Measurements from ENCODE around the gene TRIM63.

GRCh38 chr1:26057189-26057588 is 10.2 kb downstream of the TRIM63 start:
- TF ChIP-seq ZNF274 (IDR thresholded peaks at IDR 0.05; ENCODE audit: low read depth, low read length) = no peak
- TF ChIP-seq YY1 (IDR thresholded peaks at IDR 0.05; ENCODE audit: insufficient read depth, insufficient read length) = no peak
